H7 (cell line): Measurements from ENCODE around the gene BATF. TPM values are rescaled to one million over a fixed set of nuclear protein-coding genes. Genes with fewer than 3 reads are reported as not detected.

ENCODE experiments used
- total RNA-seq: library from RNA; depleted of rRNA; stranded (reverse); fragments of >200 nt; shearing (Covaris generic); gene quantifications from 2 replicates; pipeline ENCODE4 v1.2.3, GENCODE V29; 2014; rRNA removed

The BATF gene
- total RNA-seq, 1 experiment from 2014 or later, result not detected

Other genes starting within 250 kb of the BATF start
- gene FOS, start 243.6 kb upstream of the BATF start, total RNA-seq, result 14.2 and 217 TPM in 2 replicates
- gene JDP2, start 94.4 kb upstream of the BATF start, total RNA-seq, result 30.2 and 37.9 TPM in 2 replicates
- gene FLVCR2, start 56.2 kb downstream of the BATF start, total RNA-seq, result 2.7 and 4.6 TPM in 2 replicates
- gene ERG28, start 138.4 kb downstream of the BATF start, total RNA-seq, result 28.3 and 30.5 TPM in 2 replicates
- gene TTLL5, start 138.8 kb downstream of the BATF start, total RNA-seq, result 19.3 and 26.6 TPM in 2 replicates